Bronchial epithelial cell (primary cell): ENCODE measurements around the gene CLCNKB. TPM values are rescaled to one million over a fixed set of nuclear protein-coding genes. Genes with fewer than 3 reads are reported as not detected.

Source experiments
- DNase-seq: peaks from one replicate; pipeline ENCODE4 v3.0.0-alpha.2; 2010; ENCODE audit warnings: low read depth
- FAIRE-seq: peaks from 2 replicates; lab custom pipeline; 2011; peaks lifted over from hg19 to GRCh38; lab: Jason Lieb, UNC
- H3K27me3 ChIP-seq: 2 replicates; pipeline ENCODE4 v1.5.1; 2011; ENCODE audit warnings: low read length; ENCODE audit not compliant: control insufficient read depth, insufficient read depth
- H3K36me3 ChIP-seq: 2 replicates; pipeline ENCODE4 v1.5.1; 2011; ENCODE audit warnings: low read length; ENCODE audit not compliant: control insufficient read depth, insufficient read depth
- H3K4me3 ChIP-seq: 2 replicates; pipeline ENCODE4 v1.5.1; 2011; ENCODE audit warnings: mild to moderate bottlenecking, low read depth, low read length, control low read depth
- total RNA-seq: library from RNA; depleted of rRNA; stranded (reverse); fragments of >200 nt; gene quantifications from 2 replicates; pipeline ENCODE4 v1.2.1, GENCODE V29; 2014
- TF ChIP-seq, protein P1 (sequence below): IDR thresholded peaks from 2 replicates; pipeline ENCODE4 v1.5.1; 2011; ENCODE audit warnings: mild to moderate bottlenecking, moderate library complexity, low read length, control low read depth, inconsistent platforms; ENCODE audit not compliant: insufficient read depth, severe bottlenecking

CLCNKB gene
- total RNA-seq, result under 0.01 and 0.26 TPM in 2 replicates

DNA sequence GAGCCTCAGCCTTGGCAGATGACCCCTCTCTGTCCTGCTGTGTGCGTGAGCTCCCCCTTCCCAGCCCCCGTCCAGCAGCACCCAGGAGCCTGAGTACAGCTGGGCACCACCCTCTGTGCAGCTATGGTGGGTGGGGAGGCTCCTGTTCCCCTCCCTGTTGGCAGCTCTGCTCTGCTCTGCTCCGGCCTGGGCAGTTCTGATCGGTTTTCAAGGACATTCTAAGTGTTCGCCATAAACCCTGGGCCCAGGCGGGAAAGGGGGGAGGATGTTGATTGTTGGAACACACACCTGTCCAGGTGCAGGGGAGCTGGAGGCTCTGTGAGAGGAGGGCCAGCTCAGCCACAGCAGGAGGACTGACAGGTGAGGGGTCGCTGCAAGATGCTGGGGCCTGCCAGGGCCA lies at the start of gene CLCNKB:
Gene CLCNKB, plus strand, starts transcription at position 262 of the 400 bp plus-strand sequence. CDS start 711 bp downstream, outside the sequence.
- Histone ChIP-seq H3K36me3 (no peaks in the 10 kb centered on the region), H3K27me3 (peaks cover 3% of the 10 kb centered on the region), H3K4me3 (no peak within 1 kb of the TSS)
- DNase-seq, result no peak
- FAIRE-seq, result no peak
- TF ChIP-seq, protein P1, sequence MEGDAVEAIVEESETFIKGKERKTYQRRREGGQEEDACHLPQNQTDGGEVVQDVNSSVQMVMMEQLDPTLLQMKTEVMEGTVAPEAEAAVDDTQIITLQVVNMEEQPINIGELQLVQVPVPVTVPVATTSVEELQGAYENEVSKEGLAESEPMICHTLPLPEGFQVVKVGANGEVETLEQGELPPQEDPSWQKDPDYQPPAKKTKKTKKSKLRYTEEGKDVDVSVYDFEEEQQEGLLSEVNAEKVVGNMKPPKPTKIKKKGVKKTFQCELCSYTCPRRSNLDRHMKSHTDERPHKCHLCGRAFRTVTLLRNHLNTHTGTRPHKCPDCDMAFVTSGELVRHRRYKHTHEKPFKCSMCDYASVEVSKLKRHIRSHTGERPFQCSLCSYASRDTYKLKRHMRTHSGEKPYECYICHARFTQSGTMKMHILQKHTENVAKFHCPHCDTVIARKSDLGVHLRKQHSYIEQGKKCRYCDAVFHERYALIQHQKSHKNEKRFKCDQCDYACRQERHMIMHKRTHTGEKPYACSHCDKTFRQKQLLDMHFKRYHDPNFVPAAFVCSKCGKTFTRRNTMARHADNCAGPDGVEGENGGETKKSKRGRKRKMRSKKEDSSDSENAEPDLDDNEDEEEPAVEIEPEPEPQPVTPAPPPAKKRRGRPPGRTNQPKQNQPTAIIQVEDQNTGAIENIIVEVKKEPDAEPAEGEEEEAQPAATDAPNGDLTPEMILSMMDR, result no peak

DNA sequence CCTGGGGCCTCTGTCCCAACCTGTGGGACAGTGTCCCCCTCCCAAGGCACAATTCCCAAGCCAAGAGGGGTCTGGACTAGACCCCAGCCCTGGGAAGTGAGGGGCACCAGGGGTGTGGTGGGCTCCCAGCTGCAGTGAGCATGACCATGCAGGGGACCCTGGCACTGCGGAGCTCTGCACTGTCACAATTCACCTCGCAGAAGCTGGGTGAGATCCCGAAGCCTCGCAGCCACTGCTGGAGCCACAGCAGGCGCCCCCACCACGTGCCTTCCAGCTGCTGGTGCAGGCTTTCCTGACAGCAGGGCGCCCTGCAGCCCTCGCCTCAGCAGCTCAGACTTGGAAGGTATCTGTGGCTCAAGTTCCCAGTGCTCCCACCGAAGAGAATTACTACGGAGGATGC lies 49.5 kb upstream of the CLCNKB start:
- TF ChIP-seq, protein P1, result no peak
- Histone ChIP-seq H3K27me3 (no peaks in the 10 kb centered on the region), H3K4me3 (no peak overlapping the region), H3K36me3 (no peaks in the 10 kb centered on the region)
- DNase-seq (no peak), FAIRE-seq (no peak)

DNA sequence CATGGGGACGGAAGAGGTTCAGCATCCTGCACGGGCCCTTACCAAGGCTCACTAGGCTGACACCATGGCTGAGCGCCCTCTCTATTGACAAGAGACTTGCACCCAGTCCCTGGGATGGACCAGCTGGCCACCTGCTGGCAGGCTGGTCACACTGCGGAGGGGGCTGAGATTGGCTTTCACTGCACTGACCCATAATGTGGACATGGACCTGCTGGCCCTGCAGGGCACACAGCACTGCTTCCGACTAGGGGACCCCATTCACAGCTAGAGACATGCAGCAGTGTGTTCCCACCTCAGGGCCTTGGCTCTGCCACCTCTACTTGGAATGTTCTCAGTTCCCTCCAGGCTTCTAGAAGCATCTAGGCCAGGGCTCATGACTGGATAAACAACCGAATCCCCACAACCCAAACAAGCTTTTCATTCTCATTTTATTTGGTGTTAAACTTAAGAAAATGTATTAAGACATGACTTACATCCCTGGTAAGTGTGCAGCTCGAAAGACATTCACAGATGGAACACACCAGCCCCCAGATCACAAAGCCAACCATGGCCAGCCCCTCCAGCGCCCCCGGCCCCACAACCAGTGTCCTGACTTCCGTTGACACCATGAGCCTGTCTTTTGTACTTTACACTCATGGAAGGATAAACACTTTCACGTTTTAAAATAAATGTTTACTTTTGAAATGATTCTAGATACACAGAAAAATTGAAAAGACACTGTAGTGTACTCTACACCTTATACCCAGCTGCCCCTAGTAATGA lies 48.8 kb upstream of the CLCNKB start:
- FAIRE-seq, result no peak
- TF ChIP-seq, protein P1, result peak; percentile 92
- Histone ChIP-seq H3K4me3 (no peak overlapping the region), H3K36me3 (no peaks in the 10 kb centered on the region), H3K27me3 (no peaks in the 10 kb centered on the region)
- DNase-seq, result peak; percentile 41

DNA sequence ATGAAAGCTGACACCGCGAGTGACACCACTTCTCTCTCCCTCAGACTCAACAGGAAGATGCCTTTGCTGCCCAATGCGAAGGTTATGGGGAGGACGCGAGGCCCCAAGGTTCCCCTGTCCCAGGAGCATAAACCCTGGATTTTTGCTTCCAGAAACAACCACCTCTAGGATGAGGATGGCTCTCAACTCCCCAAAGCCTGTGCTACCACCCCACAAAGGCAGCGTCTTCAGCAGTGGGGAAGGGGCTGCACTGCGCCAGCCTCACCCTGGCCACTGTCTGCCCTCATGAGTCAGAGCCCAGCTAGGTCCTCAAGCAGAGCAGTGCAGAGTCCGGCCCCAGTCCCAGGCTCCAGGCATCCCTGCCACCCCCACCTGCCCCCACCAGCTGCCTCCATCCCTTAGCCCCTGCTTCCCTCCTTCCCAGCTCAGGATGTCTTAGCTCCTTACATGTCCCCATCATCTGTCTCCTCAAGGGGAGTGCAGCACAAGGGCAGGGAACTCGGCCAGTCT lies 46.5 kb upstream of the CLCNKB start:
- FAIRE-seq, result no peak
- Histone ChIP-seq H3K36me3 (no peaks in the 10 kb centered on the region), H3K27me3 (no peaks in the 10 kb centered on the region), H3K4me3 (no peak overlapping the region)
- DNase-seq, result no peak
- TF ChIP-seq, protein P1, result no peak

DNA sequence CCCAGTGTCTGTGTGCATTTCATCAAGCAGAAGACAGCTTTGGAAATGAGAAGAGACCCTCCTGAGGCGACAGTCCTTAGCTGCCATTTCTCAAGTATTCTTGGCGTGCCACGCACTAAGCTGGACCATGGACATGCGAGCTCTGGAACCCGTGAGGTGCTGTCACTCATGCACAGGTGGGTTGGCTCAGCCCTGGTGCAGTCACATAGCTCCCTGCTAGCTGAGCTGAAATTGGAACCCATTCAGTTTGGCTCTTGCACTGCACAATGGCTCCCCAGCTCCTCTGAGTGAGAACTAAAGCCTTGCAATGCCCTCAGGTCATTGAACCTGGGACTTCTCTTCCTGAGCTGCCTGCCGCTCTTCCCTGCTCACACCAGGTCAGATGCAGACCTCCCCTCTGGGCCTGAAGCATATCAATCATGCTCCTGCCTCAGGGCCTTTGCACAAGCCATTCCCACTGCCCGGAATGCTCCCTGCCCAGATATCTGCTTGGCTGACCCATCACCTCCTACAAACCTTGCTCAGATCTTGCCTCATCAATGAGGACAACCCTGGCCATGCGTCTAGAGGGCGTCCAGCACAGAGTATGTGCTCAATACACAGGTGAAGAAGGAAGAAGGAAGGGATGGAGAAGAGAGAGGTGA lies 45.8 kb upstream of the CLCNKB start:
- Histone ChIP-seq H3K4me3 (no peak overlapping the region), H3K27me3 (no peaks in the 10 kb centered on the region), H3K36me3 (no peaks in the 10 kb centered on the region)
- DNase-seq (no peak), FAIRE-seq (no peak)
- TF ChIP-seq, protein P1, result no peak
